T-helper 9 cell (primary cell): ENCODE data around the gene TMEM235.

Source experiments
- DNase-seq: peaks from one replicate; pipeline ENCODE4 v3.0.0-alpha.2; 2020
- total RNA-seq, 2 donors: gene quantifications; one replicate each; lab custom pipeline; 2026; lab: John Stamatoyannopoulos, UW

The TMEM235 gene
- total RNA-seq: 0 reads per million in 2 donors

- DNase-seq: no peak
These were observed at the start of gene TMEM235 for GRCh38 chr17:78230996-78231935. TSS of gene TMEM235 (plus strand) at chr17:78231631. CDS start at chr17:78232024, 393 bp downstream.

GRCh38 chr17:78182504-78182903 lies 48.9 kb upstream of the TMEM235 start:
- no peak for DNase-seq

- no peak for DNase-seq
These were observed 47.5 kb upstream of the TMEM235 start for GRCh38 chr17:78183916-78184315.

GRCh38 chr17:78184351-78184750 lies 47.1 kb upstream of the TMEM235 start:
- no peak for DNase-seq

GRCh38 chr17:78184868-78185267 lies 46.6 kb upstream of the TMEM235 start:
- DNase-seq: no peak

GRCh38 chr17:78185981-78186691 lies 45.3 kb upstream of the TMEM235 start:
- DNase-seq: no peak

GRCh38 chr17:78186692-78187595 lies 44.5 kb upstream of the TMEM235 start, which contains the start of the genes AFMID and TK1:
TSS of gene AFMID (plus strand) at chr17:78187362. CDS start at chr17:78187371, 9 bp downstream.
TSS of gene TK1 (minus strand) at chr17:78187052. CDS start at chr17:78186994, 58 bp downstream.
- DNase-seq: peak; percentile 69

- DNase-seq: no peak
These were observed 34.7 kb upstream of the TMEM235 start for GRCh38 chr17:78196716-78197115.

GRCh38 chr17:78197147-78197832 lies 34.1 kb upstream of the TMEM235 start:
- no peak for DNase-seq

- no peak for DNase-seq
These were observed 31.0 kb upstream of the TMEM235 start for GRCh38 chr17:78200451-78200850.

GRCh38 chr17:78202666-78203065 lies 28.8 kb upstream of the TMEM235 start:
- no peak for DNase-seq

GRCh38 chr17:78204387-78205123 lies 26.9 kb upstream of the TMEM235 start:
- no peak for DNase-seq

- DNase-seq: no peak
These were observed 26.2 kb upstream of the TMEM235 start for GRCh38 chr17:78205124-78205775.

GRCh38 chr17:78206298-78206697 lies 25.1 kb upstream of the TMEM235 start:
- no peak for DNase-seq

- no peak for DNase-seq
These were observed 22.9 kb upstream of the TMEM235 start for GRCh38 chr17:78208486-78208885.

GRCh38 chr17:78210111-78210510 lies 21.3 kb upstream of the TMEM235 start:
- no peak for DNase-seq

- no peak for DNase-seq
These were observed 20.4 kb upstream of the TMEM235 start for GRCh38 chr17:78211032-78211431.

- DNase-seq: peak; percentile 91
These were observed 17.3 kb upstream of the TMEM235 start, which contains the start of gene BIRC5 for GRCh38 chr17:78214016-78214705. TSS of gene BIRC5 (plus strand) at chr17:78214253. CDS start at chr17:78214317, 64 bp downstream.

GRCh38 chr17:78214706-78215061 lies 16.7 kb upstream of the TMEM235 start:
- DNase-seq: no peak
